ENCODE data around the gene TRIM13. TPM values are rescaled to one million over a fixed set of nuclear protein-coding genes. Genes with fewer than 3 reads are reported as not detected.

TRIM13 gene
- total RNA-seq, 1 donor from 2014 or later = 58.3 TPM

GRCh38 chr13:50001287-50001686 lies 4.4 kb downstream of the TRIM13 start:
- no peak overlapping the region for H3K4me3 Mint-ChIP-seq
- H3K36me3 Mint-ChIP-seq = peaks cover 42% of the 10 kb centered on the region
- Histone ChIP-seq H2AFZ (replicated peaks) (no peak overlapping the region), H3K4me1 (peaks cover 25% of the 10 kb centered on the region), H3K36me3 (peaks cover 49% of the 10 kb centered on the region), H3K9me3 (ENCODE audit: low read depth) (no peaks in the 10 kb centered on the region), H3K9ac (no peak overlapping the region), H3K4me2 (no peak overlapping the region), H3K27me3 (no peaks in the 10 kb centered on the region), H3K79me2 (ENCODE audit: low read depth) (peaks cover 93% of the 10 kb centered on the region), H3K27ac (no peak overlapping the region), H4K20me1 (ENCODE audit: low read depth) (peaks cover 79% of the 10 kb centered on the region), H3K4me3 (no peak overlapping the region), H3F3A (ENCODE audit: low read depth) (peaks cover 13% of the 10 kb centered on the region)
- TF ChIP-seq EZH2phosphoT487 (IDR thresholded peaks at IDR 0.05) (no peak), CTCF (IDR thresholded peaks at IDR 0.05) (no peak)
- no peak for DNase-seq (ENCODE audit: low spot score)
- no peak overlapping the region for H3K27ac Mint-ChIP-seq
- H3K4me1 Mint-ChIP-seq = peaks cover 25% of the 10 kb centered on the region
- H3K9me3 Mint-ChIP-seq = peaks cover 3% of the 10 kb centered on the region
- H3K27me3 Mint-ChIP-seq (ENCODE audit: insufficient read depth, low read depth) = peaks cover 2% of the 10 kb centered on the region

- TF ChIP-seq EZH2 (IDR thresholded peaks at IDR 0.05) = no peak
- TF ChIP-seq EZH2phosphoT487 (IDR thresholded peaks at IDR 0.05) = no peak
- TF ChIP-seq CTCF (IDR thresholded peaks at IDR 0.05) = no peak
- Histone ChIP-seq H3F3A (ENCODE audit: low read depth) (peaks cover 36% of the 10 kb centered on the region), H3K27me3 (no peaks in the 10 kb centered on the region), H3K79me2 (ENCODE audit: low read depth) (peaks cover 99% of the 10 kb centered on the region), H3K27ac (no peak overlapping the region), H3K36me3 (peaks cover 39% of the 10 kb centered on the region), H4K20me1 (ENCODE audit: low read depth) (peaks cover 76% of the 10 kb centered on the region), H3K4me2 (no peak overlapping the region), H2AFZ (replicated peaks) (no peak overlapping the region), H3K4me1 (no peaks in the 10 kb centered on the region), H3K9me3 (ENCODE audit: low read depth) (no peaks in the 10 kb centered on the region), H3K9ac (no peak overlapping the region), H3K4me3 (no peak overlapping the region)
- Mint-ChIP-seq H3K9me3 (peaks cover 5% of the 10 kb centered on the region), H3K4me3 (no peak overlapping the region), H3K27ac (no peak overlapping the region), H3K4me1 (peaks cover 3% of the 10 kb centered on the region), H3K36me3 (peaks cover 51% of the 10 kb centered on the region), H3K27me3 (ENCODE audit: insufficient read depth, low read depth) (no peaks in the 10 kb centered on the region)
- DNase-seq (ENCODE audit: low spot score) = no peak
Observed at GRCh38 chr13:50006426-50007135, 9.7 kb downstream of the TRIM13 start.

- Histone ChIP-seq H2AFZ (replicated peaks) (no peak overlapping the region), H3K27ac (peak overlapping the region; percentile 2), H3K36me3 (peaks cover 22% of the 10 kb centered on the region), H3K4me3 (no peak overlapping the region), H4K20me1 (ENCODE audit: low read depth) (peaks cover 78% of the 10 kb centered on the region), H3K9me3 (ENCODE audit: low read depth) (no peaks in the 10 kb centered on the region), H3K27me3 (no peaks in the 10 kb centered on the region), H3K4me1 (peaks cover 13% of the 10 kb centered on the region), H3K9ac (no peak overlapping the region), H3F3A (ENCODE audit: low read depth) (peaks cover 60% of the 10 kb centered on the region), H3K79me2 (ENCODE audit: low read depth) (peaks cover 77% of the 10 kb centered on the region), H3K4me2 (no peak overlapping the region)
- peaks cover under 1% of the 10 kb centered on the region for H3K9me3 Mint-ChIP-seq
- no peak for DNase-seq (ENCODE audit: low spot score)
- peaks cover 62% of the 10 kb centered on the region for H3K36me3 Mint-ChIP-seq
- H3K4me3 Mint-ChIP-seq = no peak overlapping the region
- no peak overlapping the region for H3K27ac Mint-ChIP-seq
- no peaks in the 10 kb centered on the region for H3K27me3 Mint-ChIP-seq (ENCODE audit: insufficient read depth, low read depth)
- TF ChIP-seq CTCF (IDR thresholded peaks at IDR 0.05) = no peak
- TF ChIP-seq EZH2 (IDR thresholded peaks at IDR 0.05) = no peak
- no peak for TF ChIP-seq EZH2phosphoT487 (IDR thresholded peaks at IDR 0.05)
- H3K4me1 Mint-ChIP-seq = no peaks in the 10 kb centered on the region
Observed at GRCh38 chr13:50011461-50011860, 14.6 kb downstream of the TRIM13 start.
